HL-60/S4 (cell line): Measurements from ENCODE around the gene ACSS3.
"Not testable (repeated sequence)": the region's sequence is repeated elsewhere in the genome, so short reads cannot be mapped to it uniquely, and the experiment has no call there.

Source experiments
- in situ Hi-C: fragments of 300-500 bp; cut with MboI; formaldehyde crosslinking; loops from 2 replicates; pipeline ENCODE4 v1.14.3; 2022; ENCODE audit warnings: low sequenced_read_pairs

Gene ACSS3

GRCh38 chr12:81092053-81092452 lies 14.2 kb downstream of the ACSS3 start:
- in situ Hi-C loops = no loop called here

- in situ Hi-C loops = no loop called here
These were observed 17.0 kb downstream of the ACSS3 start for GRCh38 chr12:81094718-81095360.

GRCh38 chr12:81095501-81096232 lies 17.8 kb downstream of the ACSS3 start:
- in situ Hi-C loops = no loop called here

DNA sequence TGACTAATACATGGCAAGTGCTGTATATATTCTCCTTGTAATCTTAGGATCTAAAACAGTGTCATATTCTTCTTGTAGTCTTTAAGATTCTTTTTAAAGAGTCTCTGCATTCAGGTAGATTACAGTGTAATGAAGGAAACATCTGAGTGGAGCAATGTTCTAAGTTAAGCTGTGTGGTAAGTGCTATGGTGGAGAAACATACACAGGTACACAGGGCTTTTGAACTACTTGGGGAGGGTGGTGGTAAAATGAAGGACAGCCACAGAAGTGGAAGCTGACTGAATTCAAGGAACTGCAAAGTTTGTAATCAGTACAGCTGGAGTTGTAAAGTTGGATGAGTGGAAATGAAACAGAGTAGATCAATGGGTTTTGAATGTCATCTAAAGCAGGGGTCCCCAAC lies 27.8 kb downstream of the ACSS3 start:
- in situ Hi-C loops = no loop called here

DNA sequence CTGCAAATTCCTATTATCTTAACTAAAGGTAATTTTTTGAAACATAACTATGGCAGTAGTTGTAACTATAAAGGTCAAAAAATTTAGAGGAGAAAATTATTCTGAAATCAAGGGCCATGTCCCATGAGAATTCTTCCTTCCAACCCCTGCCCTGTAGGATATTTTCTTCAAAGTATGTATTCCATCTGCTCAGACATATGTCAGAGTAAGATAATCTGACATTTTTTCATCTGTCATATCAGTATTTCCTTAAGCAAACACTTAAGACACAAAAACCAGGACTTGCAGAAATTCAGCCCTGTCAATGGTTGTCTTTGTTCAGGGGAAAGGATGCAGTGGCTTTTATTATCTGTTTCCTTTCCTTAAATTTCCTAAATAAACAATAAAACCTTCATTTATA lies 36.3 kb downstream of the ACSS3 start:
- in situ Hi-C loops = no loop called here

DNA sequence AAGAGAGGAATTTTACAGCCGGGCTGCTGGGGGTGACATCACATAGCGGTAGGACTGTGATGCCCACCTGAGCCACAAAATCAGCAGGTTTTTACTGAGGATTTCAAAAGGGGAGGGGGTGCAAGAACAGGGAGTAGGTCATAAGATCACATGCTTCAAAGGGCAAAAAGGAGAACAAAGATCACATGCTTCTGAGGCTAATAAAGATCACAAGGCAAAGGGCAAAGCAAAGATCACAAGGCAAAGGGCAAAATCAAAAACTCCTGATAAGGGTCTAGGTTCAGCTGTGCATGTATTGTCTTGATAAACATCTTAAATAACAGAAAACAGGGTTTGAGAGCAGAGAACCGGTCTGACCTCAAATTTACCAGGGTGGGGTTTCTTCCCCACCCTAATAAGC lies 41.2 kb downstream of the ACSS3 start:
- in situ Hi-C loops = not testable (repeated sequence)

DNA sequence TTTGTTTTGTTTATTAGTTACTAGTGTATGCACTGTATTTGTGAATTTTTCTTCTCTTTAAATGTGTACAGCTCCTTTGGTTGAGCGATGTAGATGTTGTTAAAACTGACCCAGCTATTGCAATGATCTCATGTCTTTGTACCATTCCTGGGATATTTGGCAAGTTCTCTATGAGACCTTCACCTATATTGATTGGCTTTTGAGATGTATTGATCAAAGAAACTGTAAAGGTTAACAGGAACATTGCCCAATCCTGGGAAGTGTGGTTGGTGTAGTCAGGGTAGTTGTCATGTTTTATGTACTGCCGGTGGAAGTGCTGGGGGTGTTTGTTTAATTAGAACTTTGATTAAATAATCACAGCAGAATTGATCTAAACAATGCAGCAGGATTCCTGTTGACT lies 43.1 kb downstream of the ACSS3 start:
- in situ Hi-C loops = no loop called here

DNA sequence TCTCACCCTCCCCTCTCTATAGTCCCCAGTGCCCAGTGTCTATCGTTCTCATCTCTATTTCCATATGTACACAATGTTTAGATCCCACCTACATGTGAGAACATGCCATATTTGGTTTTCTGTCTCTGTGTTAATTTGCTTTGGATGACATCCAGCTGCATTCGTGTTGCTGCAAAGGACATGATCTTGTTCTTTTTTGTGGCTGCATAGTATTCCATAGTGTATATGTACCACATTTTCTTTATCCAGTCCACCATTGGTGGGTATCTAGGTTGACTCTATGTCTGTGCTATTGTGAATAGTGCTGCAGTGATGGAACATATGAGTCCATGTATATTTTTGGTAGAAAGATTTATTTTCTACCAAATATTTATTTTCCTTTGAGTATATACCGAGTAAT lies 45.7 kb downstream of the ACSS3 start:
- in situ Hi-C loops = no loop called here

DNA sequence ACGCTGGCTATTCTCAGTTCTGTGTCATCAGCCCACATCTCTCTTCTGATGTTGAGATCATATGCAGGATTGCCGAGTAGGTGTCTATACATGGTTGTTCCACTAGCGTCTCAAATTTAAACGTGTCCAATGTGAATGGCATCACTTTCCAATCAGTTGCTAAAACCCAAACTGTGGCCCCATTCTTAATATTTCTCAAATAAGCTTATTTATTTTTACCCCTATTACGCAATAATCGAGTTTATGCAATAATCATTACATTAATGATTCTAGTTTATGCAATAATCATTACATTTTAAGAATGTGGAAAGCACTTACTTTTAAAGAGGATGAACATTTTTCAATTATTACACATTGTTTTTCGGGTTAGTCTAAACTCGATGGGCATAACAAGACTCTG lies 47.8 kb downstream of the ACSS3 start:
- in situ Hi-C loops = no loop called here

DNA sequence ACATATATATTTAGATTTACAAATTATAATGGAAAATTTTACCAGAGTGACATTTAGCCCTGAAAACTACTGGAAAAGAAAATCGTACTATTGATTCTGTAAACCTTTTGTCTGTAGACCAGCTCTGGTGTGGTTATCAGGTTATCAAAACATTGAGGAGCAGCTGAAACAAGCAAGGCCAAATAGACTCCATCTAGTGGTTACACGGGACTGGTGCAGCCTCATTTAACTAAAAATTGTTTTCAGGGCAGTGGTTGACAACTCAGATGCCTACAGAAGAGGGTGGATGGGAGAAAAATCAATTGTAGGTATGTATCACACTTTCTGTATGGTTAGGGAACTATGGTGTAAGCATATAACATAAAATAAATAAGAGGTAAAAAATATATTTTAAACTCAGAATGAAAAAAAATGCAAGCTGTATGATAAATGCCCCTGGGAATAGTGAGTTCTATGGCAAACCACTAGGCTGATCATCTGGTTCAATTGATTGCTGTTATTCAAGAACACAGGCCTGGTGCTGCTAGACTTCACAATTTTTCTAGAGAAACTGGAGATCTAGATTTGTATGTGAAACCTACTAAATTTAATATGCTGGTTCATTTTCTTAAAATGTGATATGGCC lies 51.2 kb downstream of the ACSS3 start:
- in situ Hi-C loops = no loop called here

DNA sequence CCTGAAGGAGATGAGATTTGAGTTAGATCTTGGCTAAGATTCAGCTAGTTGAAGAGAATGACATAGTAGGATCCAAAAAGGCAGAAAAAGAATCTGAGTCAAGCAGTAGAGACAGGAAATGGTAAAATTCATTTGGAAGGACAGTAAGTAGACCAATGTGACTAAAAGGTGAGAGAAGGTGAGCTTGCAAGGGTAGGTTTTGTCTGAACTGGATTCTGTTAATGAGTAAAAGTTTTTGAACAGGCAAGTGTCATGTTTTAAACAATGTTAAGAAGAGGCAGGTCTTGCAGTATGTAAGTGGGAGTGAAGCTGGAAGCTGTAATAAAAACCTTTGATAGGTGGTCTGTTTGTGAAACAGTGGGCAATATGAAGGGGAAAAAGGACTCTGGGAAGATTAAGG lies 58.6 kb downstream of the ACSS3 start:
- in situ Hi-C loops = no loop called here

DNA sequence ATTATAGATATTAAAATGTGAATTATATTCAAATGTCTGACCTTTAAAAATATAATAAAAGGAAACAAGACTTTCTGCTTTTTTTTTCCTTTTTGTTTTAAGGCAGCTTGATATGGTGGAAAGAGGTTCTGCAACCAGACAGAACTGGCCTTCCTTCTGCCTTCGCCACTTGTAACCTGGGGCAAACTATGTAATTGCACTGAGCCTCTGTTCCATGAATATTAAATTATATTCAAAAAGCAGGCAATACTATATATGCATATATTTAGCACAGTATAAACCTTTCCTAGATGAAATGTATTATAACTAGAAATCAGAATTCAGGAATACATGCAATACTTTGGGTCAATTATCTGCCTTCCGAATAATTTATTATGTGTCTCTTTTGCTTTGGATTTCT lies 59.9 kb downstream of the ACSS3 start:
- in situ Hi-C loops = no loop called here

DNA sequence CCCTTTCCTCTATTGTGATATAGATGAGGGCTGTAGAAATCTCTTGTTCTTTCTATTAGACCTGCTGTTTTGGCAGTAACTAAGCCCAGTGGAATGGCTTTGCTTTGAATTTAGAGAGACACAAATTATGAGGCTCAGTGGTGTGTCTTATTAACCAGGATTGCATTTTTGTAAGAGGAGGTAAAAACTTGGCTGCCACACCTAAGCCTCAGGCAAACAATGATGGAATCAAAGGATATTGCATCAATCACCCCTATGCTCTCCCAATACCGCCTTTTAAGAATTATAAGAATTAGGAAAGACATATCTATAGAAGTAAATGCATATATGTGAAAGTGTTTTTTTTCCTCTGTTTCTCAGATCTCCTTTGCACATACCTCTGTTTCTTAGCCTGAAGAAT lies 63.3 kb downstream of the ACSS3 start:
- in situ Hi-C loops = no loop called here

- in situ Hi-C loops = no loop called here
These were observed 65.2 kb downstream of the ACSS3 start for GRCh38 chr12:81143057-81143456.

- in situ Hi-C loops = no loop called here
These were observed 68.6 kb downstream of the ACSS3 start for GRCh38 chr12:81146228-81147225.

GRCh38 chr12:81147292-81147919 lies 69.5 kb downstream of the ACSS3 start:
- in situ Hi-C loops = no loop called here

DNA sequence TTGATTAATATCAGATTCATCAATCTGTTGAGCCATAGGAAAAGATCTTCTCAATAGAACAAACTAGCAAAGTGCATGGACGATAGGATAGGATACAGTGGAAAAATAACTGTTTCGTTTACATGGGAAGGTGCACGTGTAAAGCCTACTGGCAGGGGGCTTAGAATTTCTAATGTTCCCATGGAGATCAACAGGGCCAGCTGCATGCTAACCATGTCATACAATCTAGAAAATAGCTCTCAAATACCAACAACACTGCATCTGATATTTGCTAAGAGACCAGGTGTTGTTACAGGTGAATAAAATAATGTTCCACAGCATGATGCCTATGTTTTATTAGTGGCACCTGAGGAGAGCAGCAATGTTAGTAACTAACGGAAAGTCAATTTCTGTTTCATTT lies 72.5 kb downstream of the ACSS3 start:
- in situ Hi-C loops = no loop called here

DNA sequence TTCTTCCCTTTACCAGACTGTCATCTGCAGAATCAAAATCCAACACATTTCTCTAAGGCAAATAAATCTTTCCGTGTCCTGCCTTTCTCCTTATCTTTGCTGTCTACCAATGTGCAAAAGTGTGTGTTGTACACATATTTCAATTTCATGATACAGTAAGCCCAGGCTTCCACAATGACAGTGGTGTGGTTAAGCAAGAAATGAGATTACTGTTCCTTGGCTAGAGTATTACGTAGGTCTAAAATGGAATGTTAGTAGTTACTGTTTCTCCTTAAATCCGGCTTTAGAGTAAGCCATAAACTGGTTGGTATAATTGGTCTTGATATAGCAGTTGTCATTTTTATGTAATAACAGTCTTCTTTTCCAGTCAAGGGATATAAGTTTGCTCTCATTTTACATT lies 82.0 kb downstream of the ACSS3 start:
- in situ Hi-C loops = no loop called here

GRCh38 chr12:81161680-81162079 lies 83.8 kb downstream of the ACSS3 start:
- in situ Hi-C loops = no loop called here

GRCh38 chr12:81162391-81163136 lies 84.7 kb downstream of the ACSS3 start:
- in situ Hi-C loops = no loop called here
